HG02938 (cell line): ENCODE results near the gene E2F8.
A peak's percentile ranks its signal among the peaks of the same experiment; 100 is the strongest.

Experiments used
- ATAC-seq: cut with Tn5 transposase; IDR thresholded peaks from one replicate; pipeline ENCODE4 v1.9.1; 2021; ENCODE audit warnings: mild to moderate bottlenecking, moderate library complexity; ENCODE audit not compliant: unreplicated experiment

E2F8 gene

DNA sequence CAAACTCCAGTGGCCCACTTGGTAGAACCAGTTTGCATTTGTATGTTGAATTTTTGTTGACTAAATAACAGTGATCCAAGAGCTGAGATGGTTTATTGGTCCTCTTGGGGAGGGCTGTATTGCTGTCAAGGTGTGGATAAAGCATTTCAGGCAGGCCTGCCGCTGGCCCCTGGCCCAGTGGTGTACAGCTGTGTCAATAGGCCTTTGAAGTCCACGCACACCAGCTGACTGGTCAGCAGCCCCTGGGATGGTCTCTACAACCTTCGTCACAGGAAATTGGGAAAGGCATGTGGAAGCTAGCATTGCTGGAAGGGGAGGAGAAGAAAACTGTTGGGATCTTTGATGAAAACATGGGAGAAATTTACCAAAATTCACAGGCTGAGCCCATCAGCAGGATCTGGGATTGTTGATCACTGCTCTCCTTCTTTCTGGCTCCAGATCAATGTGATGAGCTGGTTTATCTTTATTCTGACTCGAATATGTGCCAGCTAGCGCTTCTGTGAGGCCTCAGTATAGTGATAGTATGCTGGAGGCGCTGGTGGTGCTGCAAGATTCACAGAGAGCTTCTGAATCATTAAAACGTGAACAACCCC lies 12.5 kb upstream of the E2F8 start:
- ATAC-seq: no peak

DNA sequence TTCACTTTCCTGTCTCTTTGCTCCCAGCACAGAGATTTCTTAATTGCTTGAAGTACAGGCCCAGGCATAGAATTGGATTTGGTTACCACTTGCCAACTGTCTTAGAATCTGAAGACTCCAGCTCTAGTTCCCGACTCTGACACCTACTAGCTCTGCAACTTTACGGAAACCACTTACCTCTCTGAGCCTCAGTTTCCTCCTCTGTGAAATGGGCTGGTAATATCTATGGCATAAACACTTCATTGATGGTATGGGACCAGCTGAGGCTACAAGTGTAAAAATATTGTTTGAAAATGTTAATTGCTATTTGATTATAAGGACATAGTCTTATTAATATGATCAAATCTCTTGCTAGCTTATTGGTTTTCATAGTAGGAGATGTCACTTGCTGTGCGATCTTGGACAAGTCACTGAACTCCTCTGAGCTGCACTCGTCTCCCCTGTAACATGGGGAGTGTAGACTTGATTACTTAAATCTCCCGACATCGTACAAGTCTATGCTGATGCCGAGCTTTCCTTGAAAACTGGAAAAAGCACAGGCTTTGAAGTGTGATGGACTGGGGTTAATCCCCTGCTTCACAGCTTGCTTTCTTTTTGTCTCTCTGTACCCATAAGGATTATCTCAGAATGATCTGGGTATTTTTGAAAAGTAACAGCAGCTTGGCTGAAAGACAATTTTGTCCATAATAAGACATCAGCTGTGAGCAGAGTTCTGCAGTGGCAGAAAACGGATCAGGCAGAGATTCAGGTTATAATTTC lies 11.8 kb upstream of the E2F8 start:
- no peak for ATAC-seq

DNA sequence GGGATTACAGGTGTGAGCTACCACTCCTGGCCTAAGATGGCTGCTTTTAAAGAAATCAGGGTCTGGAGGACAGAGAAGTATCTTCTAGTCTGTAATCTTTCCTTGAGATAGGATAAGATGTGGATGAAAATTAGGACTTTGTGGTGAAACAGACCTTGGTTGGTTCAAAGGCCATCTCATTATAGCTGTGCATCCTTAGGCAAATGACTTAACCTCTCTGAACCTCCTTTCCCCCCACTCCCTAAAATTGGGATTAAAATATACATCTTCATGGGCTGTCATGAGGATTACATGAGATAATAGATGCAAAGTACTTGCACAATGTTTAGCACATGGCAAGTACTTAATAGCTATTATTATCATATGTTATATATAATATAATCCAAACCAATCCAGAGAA lies 10.8 kb upstream of the E2F8 start:
- ATAC-seq: no peak

DNA sequence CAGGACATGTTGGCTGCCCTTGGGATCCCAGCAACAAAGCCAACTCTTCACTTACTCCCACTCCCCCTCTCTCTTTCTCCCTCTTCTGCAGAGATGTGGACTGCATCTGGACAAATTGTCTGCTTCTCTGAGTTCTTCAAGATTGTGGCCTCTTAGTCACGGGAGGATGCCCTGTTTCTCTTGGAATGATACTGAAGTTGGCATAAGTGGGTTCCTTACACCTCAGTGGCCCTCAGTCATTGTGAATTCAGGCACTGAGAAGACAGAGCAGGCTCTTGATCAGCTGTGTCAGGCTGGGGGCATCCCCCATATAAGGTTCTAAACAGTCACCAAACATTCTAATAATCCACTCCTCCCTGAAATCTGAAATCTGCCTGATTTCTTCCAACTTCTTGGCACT lies 6.1 kb upstream of the E2F8 start:
- ATAC-seq: no peak

DNA sequence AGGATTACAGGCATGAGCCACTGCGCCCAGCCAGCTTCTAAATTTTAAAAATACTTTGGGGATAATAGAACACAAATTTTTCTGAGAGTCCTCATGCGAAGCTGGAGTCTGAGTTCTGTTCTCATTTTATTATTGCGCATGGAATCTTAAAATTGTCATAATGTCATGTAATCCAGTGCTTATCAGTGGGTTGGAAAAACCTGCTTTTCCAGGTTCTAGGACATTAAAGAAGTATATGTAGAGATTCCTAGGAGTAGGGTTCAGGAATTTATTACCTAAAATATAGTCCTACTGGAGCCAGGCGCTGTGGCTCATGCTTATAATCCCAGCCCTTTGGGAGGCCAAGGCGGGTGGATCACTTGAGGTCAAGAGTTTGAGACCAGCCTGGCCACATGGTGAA lies 4.6 kb upstream of the E2F8 start:
- no peak for ATAC-seq

DNA sequence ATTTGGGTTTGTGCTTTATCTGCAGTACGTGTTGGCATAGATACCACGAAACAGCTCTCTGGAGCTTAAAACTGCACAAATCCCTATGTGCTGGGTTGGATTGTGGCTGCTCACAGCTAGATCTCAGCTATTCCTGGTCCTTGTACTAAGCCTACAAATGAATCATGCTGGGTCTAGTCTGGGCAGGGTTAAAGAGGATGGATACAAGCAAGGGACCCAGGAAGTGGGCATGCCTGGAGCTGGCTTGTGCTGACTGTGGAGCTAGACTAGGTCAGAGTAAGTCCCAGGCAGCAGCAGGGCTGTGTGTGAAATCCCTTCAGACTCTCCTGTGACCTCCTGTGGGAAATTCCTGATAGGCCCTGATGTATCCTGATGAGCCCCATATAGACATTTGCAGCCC lies 3.9 kb upstream of the E2F8 start:
- ATAC-seq: no peak

DNA sequence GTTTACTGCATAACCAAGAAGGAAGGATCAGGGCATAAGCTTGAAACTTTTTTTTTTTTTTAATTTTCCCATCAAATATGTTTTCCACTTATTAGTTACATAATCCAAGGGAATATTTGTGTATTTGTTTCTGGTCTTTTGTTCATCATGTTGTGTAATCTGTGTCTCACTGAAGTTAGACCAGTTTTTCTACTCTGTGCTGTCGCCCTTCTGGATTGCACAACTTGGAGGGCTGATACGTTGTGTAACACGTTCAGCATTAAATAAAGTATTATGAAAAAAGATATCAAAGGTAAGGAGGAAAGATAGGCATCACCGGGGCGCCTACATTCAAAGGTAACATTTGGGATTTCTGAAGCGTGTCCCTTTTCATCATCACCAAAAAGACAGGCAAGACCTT lies 3.3 kb upstream of the E2F8 start:
- no peak for ATAC-seq

DNA sequence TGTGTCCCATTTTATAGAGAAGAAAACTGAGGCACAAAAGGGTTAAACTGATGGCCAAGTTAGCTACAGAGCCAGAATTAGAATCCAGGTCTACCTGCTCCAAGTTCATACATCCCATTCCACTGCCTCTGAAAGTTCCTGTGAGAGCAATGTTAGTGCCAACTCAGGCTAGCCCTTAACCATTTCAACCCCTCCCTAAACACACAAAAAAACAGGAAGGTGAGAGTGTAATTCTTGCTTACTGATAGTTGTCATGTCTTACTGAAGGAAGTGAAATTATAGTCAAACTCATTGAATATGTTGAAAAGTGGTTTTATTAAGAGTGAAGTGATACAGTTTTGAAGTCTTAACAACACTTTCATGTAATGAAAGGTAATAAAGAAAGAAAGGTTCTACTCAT lies 2.9 kb upstream of the E2F8 start:
- ATAC-seq: no peak

DNA sequence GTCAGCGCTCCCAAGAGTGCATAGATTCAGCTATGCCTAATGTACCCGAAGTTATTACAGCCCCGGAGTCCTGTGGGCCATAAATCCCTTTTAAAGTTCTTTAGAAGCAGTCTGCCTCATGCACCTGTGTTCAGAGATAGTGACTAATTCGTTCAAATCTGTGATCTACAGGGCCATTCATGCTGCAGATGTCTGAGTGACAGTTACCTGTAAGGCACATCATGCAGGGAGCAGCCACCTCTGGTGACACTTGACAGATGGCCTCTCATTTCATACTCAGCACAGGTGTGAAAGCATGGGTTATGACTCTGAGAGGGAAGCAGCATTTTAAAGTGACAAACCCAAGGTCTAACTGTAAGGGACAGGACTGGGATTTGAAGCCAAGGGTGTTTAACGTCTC lies 2.4 kb upstream of the E2F8 start:
- no peak for ATAC-seq

DNA sequence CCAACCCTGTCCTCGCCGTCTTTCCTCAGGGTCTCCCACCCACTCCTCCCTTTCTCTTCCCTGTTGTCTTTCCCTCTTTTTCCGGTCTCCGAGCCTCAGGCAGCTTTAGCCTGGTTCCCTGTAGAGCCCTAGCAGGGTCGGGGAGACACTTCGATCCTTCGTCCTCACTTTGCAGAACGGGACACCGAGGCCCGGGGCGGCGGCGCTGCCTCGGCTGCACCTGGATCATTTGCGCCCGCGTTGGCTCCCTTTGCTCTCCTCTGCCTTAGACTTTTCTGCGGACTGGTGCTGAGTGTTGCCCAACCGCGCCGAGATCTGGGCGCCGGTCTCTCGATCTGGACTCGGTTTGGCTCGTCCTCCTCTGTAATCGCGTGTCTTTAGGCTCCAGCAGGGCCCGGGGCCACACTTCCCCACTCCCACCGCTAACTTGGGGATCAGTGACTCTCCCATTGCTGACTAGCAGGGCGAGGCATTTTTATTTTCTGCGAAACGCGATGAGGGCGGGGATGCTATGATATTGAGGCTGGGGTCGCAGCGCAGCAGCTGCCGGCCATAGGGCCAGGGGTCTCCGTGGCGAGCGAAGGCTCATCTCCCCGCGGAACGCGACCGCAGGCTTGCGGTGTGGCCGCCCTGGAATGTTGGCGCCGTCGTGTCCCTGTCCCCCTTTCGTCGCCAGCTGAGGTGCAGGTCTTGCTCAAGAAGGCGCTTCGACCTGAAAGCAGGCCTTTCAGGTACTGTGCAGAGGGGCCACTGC lies 1.6 kb upstream of the E2F8 start:
- ATAC-seq: no peak

DNA sequence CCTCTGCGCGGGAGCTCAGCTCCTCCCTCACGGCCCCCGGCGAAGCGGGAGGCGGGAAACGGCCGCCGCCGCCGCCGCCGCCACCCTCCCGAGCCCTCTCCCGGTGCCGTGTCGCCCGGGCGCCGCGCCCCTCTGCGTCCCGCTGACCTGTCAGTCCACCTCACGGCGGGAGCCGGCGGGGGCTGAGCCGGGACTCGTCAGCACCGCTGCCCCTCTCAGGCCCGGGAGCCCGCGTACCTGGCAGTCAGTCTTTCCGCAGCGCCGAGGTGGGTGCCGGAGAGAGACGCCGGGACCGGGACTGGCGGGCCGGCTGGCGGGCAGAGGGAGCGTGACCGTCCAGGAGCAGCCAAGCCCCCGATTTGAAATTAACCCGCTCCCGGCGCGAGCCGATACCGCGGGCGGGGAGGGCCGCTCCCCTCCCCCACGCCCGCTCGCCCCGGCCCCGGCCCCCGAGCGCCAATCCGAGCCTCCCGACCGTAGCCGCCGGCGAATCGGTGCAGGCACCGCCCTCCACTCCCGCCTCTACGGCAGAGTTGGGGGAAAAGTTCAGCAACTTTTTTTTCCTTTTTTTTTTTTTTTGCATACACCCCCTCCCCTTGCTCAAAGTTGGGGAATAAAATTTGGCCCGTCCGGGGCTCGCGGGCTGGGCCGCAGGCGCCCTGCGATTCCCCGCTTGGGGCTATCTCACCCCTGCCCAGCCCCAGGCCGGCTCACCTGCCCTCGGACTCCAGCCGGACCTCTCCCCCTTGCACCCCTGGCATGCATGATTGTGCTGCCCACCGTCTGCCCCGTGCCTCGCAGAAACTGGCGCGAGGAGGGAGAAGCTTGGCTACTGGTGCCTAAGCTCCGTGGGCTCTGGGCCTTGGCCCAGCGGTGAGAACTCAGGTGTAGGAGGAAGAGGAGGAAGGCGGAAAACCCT lies 774 bp upstream of the E2F8 start:
- ATAC-seq: peak; percentile 28

DNA sequence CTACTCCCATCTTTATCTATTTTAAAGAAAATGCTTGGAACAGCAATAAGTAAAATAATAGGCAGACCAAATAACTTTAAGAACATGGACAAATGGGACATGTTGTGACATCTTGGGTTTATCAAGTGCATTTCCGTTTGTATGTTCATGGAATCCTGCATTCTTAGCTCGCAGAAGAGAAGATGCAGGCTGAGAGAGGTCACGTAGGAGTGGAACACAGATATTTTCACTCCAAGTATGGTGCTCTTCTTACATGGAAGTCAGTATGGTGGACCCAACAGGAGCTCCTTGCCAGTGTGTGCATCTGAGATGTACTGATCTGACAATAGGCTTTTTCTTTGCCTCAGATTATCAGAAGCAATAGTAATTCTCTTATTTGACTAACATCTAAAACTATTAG lies 1.7 kb downstream of the E2F8 start:
- ATAC-seq: no peak

DNA sequence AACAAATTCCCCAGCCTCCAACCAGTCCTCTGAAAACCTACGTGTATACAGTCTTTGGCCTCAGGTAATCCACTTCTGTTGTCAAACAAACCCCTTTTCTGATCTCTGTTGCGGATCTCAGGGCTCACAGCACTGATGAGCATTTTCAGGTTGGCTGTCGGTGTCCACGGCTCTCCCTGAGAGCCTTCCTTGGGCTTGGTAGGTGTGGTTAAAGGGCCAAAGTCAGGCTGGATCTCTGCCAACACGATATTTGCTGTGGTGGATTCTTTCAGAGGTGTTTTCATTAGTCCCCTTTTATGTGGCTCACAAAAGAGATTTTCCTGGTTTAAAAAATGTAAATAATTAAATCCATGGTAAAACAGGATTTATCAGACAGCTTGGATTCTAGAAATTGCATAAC lies 2.9 kb downstream of the E2F8 start:
- ATAC-seq: no peak

DNA sequence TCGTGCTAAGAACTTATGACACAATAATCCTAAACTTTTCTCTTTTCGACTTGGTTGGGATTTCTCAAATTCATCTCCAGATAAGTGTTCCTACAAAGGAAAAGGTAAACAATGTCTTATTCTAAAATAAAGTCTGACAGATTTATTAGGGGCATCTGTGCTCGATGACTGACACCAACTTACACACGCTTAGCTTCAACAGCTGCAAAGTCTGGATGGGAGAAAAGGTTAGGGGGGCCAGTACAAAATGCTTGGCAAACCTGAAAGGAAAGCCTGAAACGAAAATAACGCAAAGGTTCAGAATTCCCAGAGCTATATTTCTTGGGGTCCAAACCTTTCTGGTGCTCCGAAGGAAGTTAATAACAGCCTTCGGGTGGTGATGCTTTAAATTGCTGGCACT lies 3.4 kb downstream of the E2F8 start:
- ATAC-seq: no peak

DNA sequence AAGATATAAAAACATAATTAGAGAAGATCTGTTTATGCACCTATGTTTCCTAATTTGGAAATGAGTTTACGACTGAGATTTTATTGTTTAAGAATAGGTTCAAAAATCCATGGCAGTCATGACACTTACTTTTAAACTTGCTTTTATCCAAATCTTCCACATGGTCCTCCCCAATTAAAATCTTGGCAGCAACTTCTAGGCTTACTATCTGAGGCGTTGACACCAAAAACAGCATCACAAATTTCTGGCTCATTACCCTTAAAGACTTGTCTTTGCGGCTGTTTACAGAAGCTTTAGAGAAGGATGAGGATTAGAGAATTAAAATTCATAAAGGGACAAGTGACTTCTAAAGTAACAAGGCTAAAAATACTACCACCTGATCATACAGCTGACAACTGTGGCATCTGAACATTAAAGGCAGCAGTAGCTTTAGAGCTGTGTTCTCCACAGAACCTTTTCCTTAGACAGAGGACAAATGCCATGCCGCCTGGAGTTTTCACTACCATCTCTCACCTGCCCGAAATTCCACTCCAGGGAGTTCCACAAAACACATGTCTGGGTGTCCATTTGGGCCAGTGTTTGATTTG lies 6.4 kb downstream of the E2F8 start:
- no peak for ATAC-seq

DNA sequence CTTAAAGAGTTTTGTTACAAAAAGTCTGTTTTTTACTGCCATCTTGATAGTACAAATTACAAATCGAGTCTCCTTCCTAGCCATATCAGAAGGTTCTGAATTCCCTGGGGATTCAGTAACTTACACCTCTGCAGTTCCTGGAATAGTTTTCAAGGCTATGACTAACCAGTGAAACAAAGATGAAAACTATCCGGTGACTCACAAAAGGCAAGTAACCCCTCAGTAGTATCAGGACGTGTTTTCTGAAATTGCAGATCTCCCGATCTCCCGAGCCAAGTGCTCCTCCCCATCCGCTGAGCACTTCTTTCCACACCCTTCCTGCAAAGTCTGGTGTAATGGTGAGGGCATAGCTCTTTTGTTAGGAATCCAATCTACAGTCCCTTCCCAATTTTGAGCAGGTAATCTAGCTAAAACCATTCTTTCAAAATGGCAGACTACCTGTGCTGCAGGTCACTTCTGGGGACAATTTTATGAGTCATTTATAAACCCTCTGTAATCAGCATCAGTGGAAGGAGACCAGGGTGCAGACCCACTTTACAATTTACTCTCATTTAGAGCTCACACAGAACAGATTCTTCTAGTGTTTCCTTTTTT lies 7.7 kb downstream of the E2F8 start:
- no peak for ATAC-seq

DNA sequence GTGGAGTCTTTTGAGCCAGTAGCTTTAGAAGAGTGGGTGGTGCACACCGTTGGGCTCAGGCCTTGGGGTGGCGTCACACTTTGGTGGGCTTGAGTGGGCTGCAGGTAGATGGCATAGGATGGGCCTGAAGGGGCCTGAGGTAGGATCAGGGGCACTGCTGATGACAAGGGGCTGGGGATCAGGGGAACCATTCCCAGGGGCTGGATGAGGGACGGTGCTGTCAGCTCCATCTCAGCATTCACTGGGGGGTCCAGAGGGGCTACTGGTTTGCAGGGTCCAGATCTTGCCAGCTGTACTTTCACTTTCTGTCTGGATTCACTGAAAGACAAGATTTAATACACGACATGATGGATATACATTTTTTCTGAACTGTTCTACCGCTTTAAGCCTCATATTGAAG lies 11.1 kb downstream of the E2F8 start:
- ATAC-seq: no peak

DNA sequence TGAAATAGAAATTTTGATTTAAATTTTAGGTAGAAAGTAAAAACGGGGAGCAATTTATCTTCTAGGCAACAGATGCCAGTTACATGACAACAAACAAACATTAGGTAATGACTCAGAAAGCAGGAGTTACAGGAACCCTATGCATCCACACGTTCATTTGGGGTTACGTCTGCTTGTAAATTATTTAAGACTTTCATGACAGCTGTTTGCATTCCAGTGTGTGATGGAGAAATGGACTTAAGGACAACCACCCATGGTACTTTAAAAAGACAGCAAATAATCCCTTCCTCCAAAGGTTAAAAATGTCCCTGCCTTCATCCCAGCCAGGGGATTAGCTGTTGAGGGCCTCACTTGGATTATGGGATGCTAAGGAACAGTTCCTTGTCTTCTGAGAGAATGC lies 11.8 kb downstream of the E2F8 start:
- no peak for ATAC-seq

DNA sequence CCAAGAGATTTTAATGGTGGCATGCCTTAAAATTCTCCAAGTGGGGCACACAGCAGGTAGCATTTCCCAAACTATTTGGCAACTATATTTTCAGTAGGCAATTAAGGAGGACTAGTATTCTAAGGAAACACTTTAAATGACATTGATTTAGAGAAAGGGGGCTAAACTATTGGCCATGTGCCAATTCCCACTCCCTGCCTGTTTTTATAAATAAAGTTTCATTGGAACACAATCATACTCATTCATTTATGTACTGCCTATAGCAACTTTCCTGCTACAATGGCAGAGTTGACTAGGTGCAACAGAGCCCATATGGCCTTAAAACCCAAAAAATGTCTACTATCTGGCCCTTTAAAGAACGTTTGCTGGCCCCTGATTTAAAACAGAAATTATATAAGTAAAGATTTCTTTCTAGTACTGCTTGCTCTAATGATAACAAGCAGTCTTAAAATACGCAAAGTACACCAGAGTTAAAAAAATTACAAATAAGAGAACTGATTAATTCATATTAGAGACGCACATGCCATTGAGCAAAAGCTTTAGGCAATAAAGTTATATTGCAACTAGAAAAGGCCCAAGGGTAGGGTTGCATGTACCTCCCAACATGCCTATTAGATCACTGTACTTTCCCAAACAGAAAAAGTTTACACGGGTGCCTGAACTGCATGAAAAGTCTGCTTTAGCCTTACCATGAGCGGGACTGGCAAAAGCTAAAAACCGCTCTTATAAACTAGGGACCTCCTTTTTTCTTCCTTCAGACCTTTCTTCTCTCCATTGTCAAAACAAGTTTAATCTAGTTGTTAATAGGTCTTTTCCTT lies 14.2 kb downstream of the E2F8 start:
- no peak for ATAC-seq

DNA sequence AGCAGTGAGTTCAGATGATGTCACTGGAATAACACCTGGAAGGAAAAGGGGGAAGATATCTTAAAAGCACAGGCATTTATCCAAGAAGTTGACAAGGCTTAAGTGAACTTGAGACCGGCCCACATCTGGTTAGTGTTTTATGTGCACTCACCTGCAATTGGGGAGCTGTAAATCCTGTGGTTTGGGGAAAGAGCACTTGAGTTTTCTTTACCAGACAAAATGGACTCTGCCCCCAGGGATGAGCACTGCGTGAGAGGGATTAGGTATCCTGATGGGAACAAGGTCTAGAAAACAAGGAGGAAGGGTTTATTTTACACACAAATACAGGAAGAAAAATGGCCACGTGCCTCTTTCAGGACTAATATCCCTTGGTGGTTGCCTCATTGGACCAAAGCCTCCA lies 15.2 kb downstream of the E2F8 start:
- no peak for ATAC-seq
